A375 (cell line): ENCODE results near the gene NANOG. TPM values are rescaled to one million over a fixed set of nuclear protein-coding genes. Genes with fewer than 3 reads are reported as not detected.

ENCODE experiments used
- small RNA-seq: library from RNA; depleted of rRNA; stranded (forward); fragments of <200 nt; gene quantifications from one replicate; pipeline ENCODE3, GENCODE V24; 2014
- total RNA-seq: library from RNA; depleted of rRNA; stranded (reverse); fragments of >200 nt; shearing (Covaris generic); gene quantifications from 2 replicates; pipeline ENCODE4 v1.2.3, GENCODE V29; 2014; rRNA removed

NANOG gene
- total RNA-seq, result not detected in 2 replicates

DNA sequence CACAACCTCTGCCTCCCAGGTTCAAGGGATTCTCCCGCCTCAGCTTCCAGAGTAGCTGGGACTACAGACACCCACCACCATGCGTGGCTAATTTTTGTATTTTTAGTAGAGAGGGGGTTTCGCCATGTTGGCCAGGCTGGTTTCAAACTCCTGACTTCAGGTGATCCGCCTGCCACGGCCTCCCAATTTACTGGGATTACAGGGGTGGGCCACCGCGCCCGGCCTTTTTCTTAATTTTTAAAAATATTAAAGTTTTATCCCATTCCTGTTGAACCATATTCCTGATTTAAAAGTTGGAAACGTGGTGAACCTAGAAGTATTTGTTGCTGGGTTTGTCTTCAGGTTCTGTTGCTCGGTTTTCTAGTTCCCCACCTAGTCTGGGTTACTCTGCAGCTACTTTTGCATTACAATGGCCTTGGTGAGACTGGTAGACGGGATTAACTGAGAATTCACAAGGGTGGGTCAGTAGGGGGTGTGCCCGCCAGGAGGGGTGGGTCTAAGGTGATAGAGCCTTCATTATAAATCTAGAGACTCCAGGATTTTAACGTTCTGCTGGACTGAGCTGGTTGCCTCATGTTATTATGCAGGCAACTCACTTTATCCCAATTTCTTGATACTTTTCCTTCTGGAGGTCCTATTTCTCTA, at the start of gene NANOG:
Gene NANOG, plus strand, starts transcription at position 519 of the 645 bp plus-strand sequence. CDS start 213 bp downstream, outside the sequence.

DNA sequence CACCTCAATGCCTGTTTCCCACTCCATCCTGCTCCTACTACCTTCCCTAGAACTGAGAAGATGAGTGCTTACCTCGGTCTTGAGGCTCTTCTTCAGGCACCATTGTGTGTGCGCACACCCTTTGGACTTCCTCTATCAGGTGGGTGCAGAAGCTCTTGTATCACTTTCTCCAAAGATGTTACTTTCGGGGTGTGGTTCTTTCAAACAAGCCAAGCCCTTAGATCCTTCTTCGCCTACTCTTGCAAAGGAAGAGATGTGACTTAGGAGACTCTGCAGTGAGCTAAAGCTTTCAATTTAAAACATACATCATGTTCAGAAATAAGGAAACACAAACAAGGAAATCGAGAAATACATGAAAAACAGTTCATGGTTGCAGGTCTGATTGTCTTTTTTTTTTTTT, 42.0 kb upstream of the NANOG start, which contains the start of gene CLEC4C:
Gene CLEC4C, minus strand, starts transcription at position 130 of the 400 bp plus-strand sequence. Its CDS starts 27 bp downstream, at position 103.

Small RNA genes within 50 kb of the gene (small RNA-seq; reads per million reads assigned to genes)
- gene RF00019, result not detected

Other genes starting within 250 kb of the NANOG start
- gene APOBEC1, start 123.5 kb upstream of the NANOG start, total RNA-seq, result not detected in 2 replicates
- gene GDF3, start 93.6 kb upstream of the NANOG start, total RNA-seq, result not detected in 2 replicates
- gene DPPA3, start 78.0 kb upstream of the NANOG start, total RNA-seq, result not detected in 2 replicates
- gene CLEC4C, start 42.0 kb upstream of the NANOG start, total RNA-seq, result not detected in 2 replicates
- not detected in 2 replicates for gene NANOGNB, start 24.2 kb upstream of the NANOG start, total RNA-seq
- not detected in 2 replicates for gene SLC2A14, start 83.5 kb downstream of the NANOG start, total RNA-seq
- 22.3 and 24.0 TPM in 2 replicates for gene SLC2A3, start 146.8 kb downstream of the NANOG start, total RNA-seq
- 8.2 and 8.6 TPM in 2 replicates for gene FOXJ2, start 243.3 kb downstream of the NANOG start, total RNA-seq